Measurements from ENCODE around the gene TBX15.

TBX15 gene

DNA sequence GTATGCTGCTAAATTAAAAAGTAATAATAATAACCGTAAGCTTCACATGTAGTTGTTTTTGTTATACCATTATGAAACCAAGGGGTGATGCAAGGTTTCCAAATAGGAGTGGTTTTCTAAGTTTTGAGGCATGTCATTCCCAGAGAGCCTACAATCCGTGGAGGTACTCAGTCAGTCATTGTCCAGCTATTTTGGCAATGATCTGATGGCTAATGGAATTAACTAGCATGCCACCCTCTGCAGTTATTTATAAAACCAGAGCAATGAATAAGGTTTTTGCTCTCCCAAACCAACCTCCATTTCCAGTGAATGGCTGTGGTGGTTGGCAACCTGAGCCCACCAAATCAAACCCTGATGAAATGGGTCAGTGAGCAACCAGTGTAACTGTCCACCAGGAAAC lies 106.4 kb downstream of the TBX15 start:
- H3K36me3 ChIP-seq (ENCODE audit: insufficient read depth, insufficient read length, low read length) = peaks cover 21% of the 10 kb centered on the region
- TF ChIP-seq YY1 (IDR thresholded peaks at IDR 0.05; ENCODE audit: insufficient read depth, insufficient read length) (no peak), SUZ12 (IDR thresholded peaks at IDR 0.05; ENCODE audit: extremely low read depth, insufficient read depth, insufficient read length) (no peak), ZNF274 (IDR thresholded peaks at IDR 0.05; ENCODE audit: low read depth, low read length) (no peak)
- no peaks in the 10 kb centered on the region for H3K4me1 ChIP-seq (ENCODE audit: insufficient read depth, insufficient read length)
- DNase-seq (ENCODE audit: low read depth, low spot score) = no peak
- H3K9ac ChIP-seq (ENCODE audit: insufficient read length, low read depth) = no peak overlapping the region
- no peaks in the 10 kb centered on the region for H3K27me3 ChIP-seq (ENCODE audit: insufficient read depth, insufficient read length)
- no peaks in the 10 kb centered on the region for H3K9me3 ChIP-seq (ENCODE audit: insufficient read depth, low read length)
- H3K4me3 ChIP-seq (ENCODE audit: insufficient read length, low read depth) = no peak overlapping the region

DNA sequence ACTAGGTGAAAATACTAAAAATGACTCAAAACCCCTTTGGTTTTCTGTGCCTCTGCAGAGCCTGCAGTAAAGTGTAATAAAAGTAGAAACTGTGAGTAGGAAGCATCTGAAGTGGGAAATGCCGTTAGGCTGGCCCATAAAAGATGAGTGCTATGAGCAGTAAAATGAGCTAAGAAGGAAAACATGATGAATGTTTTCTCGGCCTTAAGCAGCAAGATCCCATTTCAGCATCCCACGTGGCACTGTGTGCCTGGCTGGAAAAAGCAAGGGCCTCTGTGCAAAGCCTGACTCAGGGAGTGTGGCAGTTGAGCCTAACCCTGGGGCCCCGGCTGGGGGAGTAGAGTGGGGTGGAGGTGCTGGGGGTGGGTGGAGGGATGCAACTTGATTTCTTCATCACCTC lies 109.5 kb downstream of the TBX15 start:
- no peaks in the 10 kb centered on the region for H3K27me3 ChIP-seq (ENCODE audit: insufficient read depth, insufficient read length)
- H3K9me3 ChIP-seq (ENCODE audit: insufficient read depth, low read length) = no peaks in the 10 kb centered on the region
- DNase-seq (ENCODE audit: low read depth, low spot score) = no peak
- peaks cover 4% of the 10 kb centered on the region for H3K36me3 ChIP-seq (ENCODE audit: insufficient read depth, insufficient read length, low read length)
- no peaks in the 10 kb centered on the region for H3K4me1 ChIP-seq (ENCODE audit: insufficient read depth, insufficient read length)
- H3K4me3 ChIP-seq (ENCODE audit: insufficient read length, low read depth) = no peak overlapping the region
- TF ChIP-seq SUZ12 (IDR thresholded peaks at IDR 0.05; ENCODE audit: extremely low read depth, insufficient read depth, insufficient read length) (no peak), ZNF274 (IDR thresholded peaks at IDR 0.05; ENCODE audit: low read depth, low read length) (no peak), YY1 (IDR thresholded peaks at IDR 0.05; ENCODE audit: insufficient read depth, insufficient read length) (no peak)
- H3K9ac ChIP-seq (ENCODE audit: insufficient read length, low read depth) = no peak overlapping the region

DNA sequence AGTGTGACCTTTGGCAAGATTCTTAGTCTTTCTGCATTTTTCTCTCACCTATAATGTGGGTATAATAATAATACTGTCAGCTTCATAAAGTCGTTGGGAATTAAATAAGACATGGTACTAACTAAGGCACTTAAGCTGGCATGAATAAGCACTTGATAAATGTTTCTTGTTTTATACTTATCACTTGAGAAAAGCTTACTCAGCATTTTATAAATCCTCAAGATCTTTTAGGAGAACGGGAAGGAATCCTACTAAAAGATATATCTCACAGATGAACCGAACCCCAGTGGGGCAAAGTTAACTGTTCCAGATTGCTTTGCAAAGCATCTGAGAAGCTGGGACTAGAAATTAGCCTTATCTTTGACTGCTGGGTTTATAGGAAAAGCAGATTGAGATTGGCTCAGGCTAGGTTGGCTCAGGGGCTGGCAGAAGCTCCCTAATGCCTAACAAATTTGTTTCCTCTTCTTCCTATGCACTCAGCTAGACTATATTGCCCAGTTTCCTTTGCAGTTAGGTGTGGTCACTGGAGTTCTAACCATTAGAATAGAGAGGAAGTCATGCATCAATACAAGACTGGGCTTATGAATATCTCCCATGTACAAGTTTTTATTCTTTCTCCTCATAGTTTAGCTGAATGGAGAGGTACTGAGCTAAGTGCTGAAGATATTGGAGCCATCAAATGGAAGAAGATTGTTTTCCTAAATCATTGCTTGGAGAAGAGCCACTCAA lies 110.3 kb downstream of the TBX15 start:
- TF ChIP-seq YY1 (IDR thresholded peaks at IDR 0.05; ENCODE audit: insufficient read depth, insufficient read length) = no peak
- no peak for TF ChIP-seq SUZ12 (IDR thresholded peaks at IDR 0.05; ENCODE audit: extremely low read depth, insufficient read depth, insufficient read length)
- no peaks in the 10 kb centered on the region for H3K36me3 ChIP-seq (ENCODE audit: insufficient read depth, insufficient read length, low read length)

DNA sequence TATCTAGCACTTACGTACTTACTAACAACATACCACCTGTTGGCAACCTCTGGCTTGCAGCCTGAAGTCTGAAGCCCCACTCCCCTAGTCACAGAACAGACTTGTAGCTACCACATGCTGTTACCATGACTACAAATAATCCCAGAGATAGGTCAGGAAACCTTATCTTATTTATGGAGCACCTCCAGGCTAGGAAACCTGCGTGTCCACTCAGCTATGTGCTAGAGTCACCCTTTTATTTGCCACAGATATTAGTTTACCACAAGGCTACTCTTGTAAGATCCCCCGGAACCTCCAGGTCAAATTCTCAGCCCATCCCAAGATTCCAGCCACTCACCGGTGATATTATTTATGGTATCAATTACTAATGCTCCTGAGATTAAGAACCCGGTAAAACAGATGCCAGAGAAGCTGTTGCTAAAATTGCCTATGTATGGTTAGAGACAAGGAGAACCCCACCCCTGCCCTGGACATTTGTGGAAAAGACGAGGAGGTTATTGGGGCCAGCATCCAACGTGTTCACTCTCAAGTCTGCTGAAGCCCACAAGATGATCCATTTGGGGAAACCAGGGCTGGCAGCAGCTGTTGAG lies 116.5 kb downstream of the TBX15 start:
- no peak overlapping the region for H3K9ac ChIP-seq (ENCODE audit: insufficient read length, low read depth)
- no peak for DNase-seq (ENCODE audit: low read depth, low spot score)
- no peaks in the 10 kb centered on the region for H3K9me3 ChIP-seq (ENCODE audit: insufficient read depth, low read length)
- H3K4me3 ChIP-seq (ENCODE audit: insufficient read length, low read depth) = no peak overlapping the region
- TF ChIP-seq SUZ12 (IDR thresholded peaks at IDR 0.05; ENCODE audit: extremely low read depth, insufficient read depth, insufficient read length) (no peak), YY1 (IDR thresholded peaks at IDR 0.05; ENCODE audit: insufficient read depth, insufficient read length) (no peak), ZNF274 (IDR thresholded peaks at IDR 0.05; ENCODE audit: low read depth, low read length) (no peak)
- no peaks in the 10 kb centered on the region for H3K36me3 ChIP-seq (ENCODE audit: insufficient read depth, insufficient read length, low read length)
- no peaks in the 10 kb centered on the region for H3K4me1 ChIP-seq (ENCODE audit: insufficient read depth, insufficient read length)
- no peaks in the 10 kb centered on the region for H3K27me3 ChIP-seq (ENCODE audit: insufficient read depth, insufficient read length)

More for the DNA sequence above, 110.3 kb downstream of the TBX15 start:
- DNase-seq (ENCODE audit: low read depth, low spot score) = no peak
- no peak overlapping the region for H3K4me3 ChIP-seq (ENCODE audit: insufficient read length, low read depth)
- H3K27me3 ChIP-seq (ENCODE audit: insufficient read depth, insufficient read length) = no peaks in the 10 kb centered on the region
- H3K9me3 ChIP-seq (ENCODE audit: insufficient read depth, low read length) = no peaks in the 10 kb centered on the region
- no peaks in the 10 kb centered on the region for H3K4me1 ChIP-seq (ENCODE audit: insufficient read depth, insufficient read length)
- H3K9ac ChIP-seq (ENCODE audit: insufficient read length, low read depth) = no peak overlapping the region

DNA sequence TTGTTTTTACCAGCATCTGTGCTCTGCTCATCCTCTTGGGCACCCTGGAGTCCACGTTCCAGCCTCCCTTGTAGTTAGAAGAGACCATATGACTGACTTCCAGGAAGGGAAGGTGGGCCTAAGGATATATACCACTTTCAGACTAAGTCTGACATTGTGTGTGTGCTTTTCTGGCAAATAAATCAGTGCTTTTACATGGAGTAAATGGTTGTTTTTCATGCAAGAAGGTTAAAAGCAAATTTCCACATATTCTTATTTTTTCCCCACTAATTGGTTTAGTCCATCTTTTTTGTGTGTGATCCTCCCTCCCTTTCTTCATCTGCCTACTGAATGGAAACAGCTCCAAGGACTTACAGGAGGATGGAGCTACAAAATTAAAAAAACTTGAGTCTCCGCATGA lies 119.8 kb downstream of the TBX15 start:
- no peaks in the 10 kb centered on the region for H3K27me3 ChIP-seq (ENCODE audit: insufficient read depth, insufficient read length)
- H3K36me3 ChIP-seq (ENCODE audit: insufficient read depth, insufficient read length, low read length) = no peaks in the 10 kb centered on the region
- no peak for TF ChIP-seq ZNF274 (IDR thresholded peaks at IDR 0.05; ENCODE audit: low read depth, low read length)
- TF ChIP-seq YY1 (IDR thresholded peaks at IDR 0.05; ENCODE audit: insufficient read depth, insufficient read length) = no peak
- no peak for TF ChIP-seq SUZ12 (IDR thresholded peaks at IDR 0.05; ENCODE audit: extremely low read depth, insufficient read depth, insufficient read length)
- no peaks in the 10 kb centered on the region for H3K9me3 ChIP-seq (ENCODE audit: insufficient read depth, low read length)
- no peak overlapping the region for H3K9ac ChIP-seq (ENCODE audit: insufficient read length, low read depth)
- no peak for DNase-seq (ENCODE audit: low read depth, low spot score)
- no peaks in the 10 kb centered on the region for H3K4me1 ChIP-seq (ENCODE audit: insufficient read depth, insufficient read length)
- no peak overlapping the region for H3K4me3 ChIP-seq (ENCODE audit: insufficient read length, low read depth)

DNA sequence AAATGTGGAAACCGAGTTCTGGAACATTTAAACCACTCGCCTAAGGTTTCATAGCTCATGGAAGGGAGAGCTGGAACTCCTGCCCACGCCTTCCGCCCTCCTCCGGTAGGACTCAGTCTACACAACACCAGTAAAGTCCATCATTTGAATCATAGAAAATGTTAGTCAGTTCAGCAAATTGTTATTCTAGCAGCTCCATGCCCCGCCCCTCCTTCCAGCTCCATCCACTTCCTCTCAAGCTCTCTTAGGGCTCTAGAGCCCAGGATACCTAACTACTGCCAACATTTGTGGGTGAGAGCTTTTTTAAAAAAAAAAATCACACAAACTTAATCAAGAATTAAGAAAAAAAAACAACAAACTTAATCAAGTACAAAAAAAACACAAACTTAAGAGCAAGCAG lies 121.8 kb downstream of the TBX15 start:
- TF ChIP-seq YY1 (IDR thresholded peaks at IDR 0.05; ENCODE audit: insufficient read depth, insufficient read length) = no peak
- TF ChIP-seq ZNF274 (IDR thresholded peaks at IDR 0.05; ENCODE audit: low read depth, low read length) = no peak
- TF ChIP-seq SUZ12 (IDR thresholded peaks at IDR 0.05; ENCODE audit: extremely low read depth, insufficient read depth, insufficient read length) = no peak
- H3K9ac ChIP-seq (ENCODE audit: insufficient read length, low read depth) = no peak overlapping the region
- H3K36me3 ChIP-seq (ENCODE audit: insufficient read depth, insufficient read length, low read length) = no peaks in the 10 kb centered on the region
- H3K4me1 ChIP-seq (ENCODE audit: insufficient read depth, insufficient read length) = no peaks in the 10 kb centered on the region
- no peaks in the 10 kb centered on the region for H3K27me3 ChIP-seq (ENCODE audit: insufficient read depth, insufficient read length)
- no peaks in the 10 kb centered on the region for H3K9me3 ChIP-seq (ENCODE audit: insufficient read depth, low read length)
- H3K4me3 ChIP-seq (ENCODE audit: insufficient read length, low read depth) = no peak overlapping the region
- no peak for DNase-seq (ENCODE audit: low read depth, low spot score)

DNA sequence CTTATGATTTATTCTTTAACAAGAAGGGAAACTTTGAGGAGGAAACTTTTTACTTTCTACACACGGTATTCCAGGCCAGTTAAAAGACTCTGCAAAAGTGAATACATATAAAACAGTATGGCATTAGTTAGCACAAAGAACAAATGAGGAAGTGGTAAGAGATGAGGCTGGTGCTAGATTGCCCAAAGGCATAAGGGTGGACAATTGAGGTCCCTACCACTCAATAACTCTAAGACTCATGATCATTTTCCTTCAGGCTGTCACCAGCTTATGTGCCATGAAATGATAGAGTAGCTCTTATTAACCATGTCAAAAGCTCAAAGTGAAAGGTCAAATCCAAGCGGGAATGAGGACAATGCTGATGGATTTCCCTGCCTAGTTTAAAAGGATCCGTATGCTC lies 124.5 kb downstream of the TBX15 start:
- no peaks in the 10 kb centered on the region for H3K27me3 ChIP-seq (ENCODE audit: insufficient read depth, insufficient read length)
- H3K4me3 ChIP-seq (ENCODE audit: insufficient read length, low read depth) = no peak overlapping the region
- no peaks in the 10 kb centered on the region for H3K9me3 ChIP-seq (ENCODE audit: insufficient read depth, low read length)
- H3K9ac ChIP-seq (ENCODE audit: insufficient read length, low read depth) = no peak overlapping the region
- no peaks in the 10 kb centered on the region for H3K36me3 ChIP-seq (ENCODE audit: insufficient read depth, insufficient read length, low read length)
- H3K4me1 ChIP-seq (ENCODE audit: insufficient read depth, insufficient read length) = no peaks in the 10 kb centered on the region
- TF ChIP-seq SUZ12 (IDR thresholded peaks at IDR 0.05; ENCODE audit: extremely low read depth, insufficient read depth, insufficient read length) = no peak
- no peak for TF ChIP-seq ZNF274 (IDR thresholded peaks at IDR 0.05; ENCODE audit: low read depth, low read length)
- TF ChIP-seq YY1 (IDR thresholded peaks at IDR 0.05; ENCODE audit: insufficient read depth, insufficient read length) = no peak
- no peak for DNase-seq (ENCODE audit: low read depth, low spot score)

Data from NT2/D1 (cell line).